Mononuclear cell (primary cell): Measurements from ENCODE around the gene TGM5. TPM values are rescaled to one million over a fixed set of nuclear protein-coding genes. Genes with fewer than 3 reads are reported as not detected.
"Not testable (repeated sequence)": the region's sequence is repeated elsewhere in the genome, so short reads cannot be mapped to it uniquely, and the experiment has no call there.

ENCODE experiments used
- H3K27me3 ChIP-seq: 2 replicates; pipeline ENCODE4 v1.6.0; 2011; ENCODE audit warnings: low read length, control low read depth; ENCODE audit not compliant: insufficient read depth
- H3K4me1 ChIP-seq: 2 replicates; pipeline ENCODE4 v1.5.1; 2011; ENCODE audit warnings: mild to moderate bottlenecking, low read length, control low read depth; ENCODE audit not compliant: insufficient read depth
- H3K4me3 ChIP-seq: 2 replicates; pipeline ENCODE4 v1.5.1; 2011; ENCODE audit warnings: mild to moderate bottlenecking, low read length, moderate library complexity
- H3K9me3 ChIP-seq: 2 replicates; pipeline ENCODE4 v1.5.1; 2011; ENCODE audit warnings: low read depth, mild to moderate bottlenecking, control low read depth, low read length
- total RNA-seq: library from RNA; depleted of rRNA; stranded (reverse); fragments of >200 nt; gene quantifications from one replicate; pipeline ENCODE4 v1.2.3, GENCODE V29; 2012

TGM5 gene
- total RNA-seq, 1 donor: not detected

GRCh38 chr15:43207024-43207423, 59.7 kb downstream of the TGM5 start:
- no peak overlapping the region for H3K4me3 ChIP-seq
- H3K9me3 ChIP-seq: no peaks in the 10 kb centered on the region
- H3K27me3 ChIP-seq: no peaks in the 10 kb centered on the region

GRCh38 chr15:43206054-43206453, 60.7 kb downstream of the TGM5 start:
- Histone ChIP-seq H3K27me3 (no peaks in the 10 kb centered on the region), H3K4me3 (no peak overlapping the region), H3K4me1 (no peaks in the 10 kb centered on the region), H3K9me3 (no peaks in the 10 kb centered on the region)

More at GRCh38 chr15:43207024-43207423, 59.7 kb downstream of the TGM5 start:
- H3K4me1 ChIP-seq: no peaks in the 10 kb centered on the region

GRCh38 chr15:43204016-43204901, 62.5 kb downstream of the TGM5 start:
- Histone ChIP-seq H3K4me3 (no peak overlapping the region), H3K9me3 (no peaks in the 10 kb centered on the region), H3K27me3 (no peaks in the 10 kb centered on the region), H3K4me1 (no peaks in the 10 kb centered on the region)

GRCh38 chr15:43199945-43200488, 66.7 kb downstream of the TGM5 start:
- no peak overlapping the region for H3K4me3 ChIP-seq
- H3K4me1 ChIP-seq: no peaks in the 10 kb centered on the region
- no peaks in the 10 kb centered on the region for H3K27me3 ChIP-seq
- no peaks in the 10 kb centered on the region for H3K9me3 ChIP-seq

GRCh38 chr15:43198992-43199391, 67.7 kb downstream of the TGM5 start:
- H3K27me3 ChIP-seq: no peaks in the 10 kb centered on the region
- H3K4me1 ChIP-seq: no peaks in the 10 kb centered on the region
- H3K9me3 ChIP-seq: no peaks in the 10 kb centered on the region
- H3K4me3 ChIP-seq: no peak overlapping the region

GRCh38 chr15:43198556-43198955, 68.2 kb downstream of the TGM5 start:
- H3K9me3 ChIP-seq, H3K27me3 ChIP-seq, H3K4me1 ChIP-seq, H3K4me3 ChIP-seq: not testable (repeated sequence)

GRCh38 chr15:43197773-43198172, 69.0 kb downstream of the TGM5 start:
- H3K4me3 ChIP-seq, H3K27me3 ChIP-seq, H3K9me3 ChIP-seq, H3K4me1 ChIP-seq: not testable (repeated sequence)

- Histone ChIP-seq H3K27me3 (no peaks in the 10 kb centered on the region), H3K4me1 (no peaks in the 10 kb centered on the region), H3K4me3 (no peak overlapping the region), H3K9me3 (no peaks in the 10 kb centered on the region)
These were observed 69.8 kb downstream of the TGM5 start for GRCh38 chr15:43196760-43197548.

- H3K4me3 ChIP-seq: no peak overlapping the region
- H3K27me3 ChIP-seq: no peaks in the 10 kb centered on the region
- no peaks in the 10 kb centered on the region for H3K4me1 ChIP-seq
- no peaks in the 10 kb centered on the region for H3K9me3 ChIP-seq
These were observed 71.9 kb downstream of the TGM5 start for GRCh38 chr15:43194795-43195194.

GRCh38 chr15:43193710-43194109, 73.0 kb downstream of the TGM5 start:
- H3K9me3 ChIP-seq: no peaks in the 10 kb centered on the region
- no peaks in the 10 kb centered on the region for H3K4me1 ChIP-seq
- no peak overlapping the region for H3K4me3 ChIP-seq
- H3K27me3 ChIP-seq: no peaks in the 10 kb centered on the region

- peaks cover 21% of the 10 kb centered on the region for H3K4me1 ChIP-seq
- H3K4me3 ChIP-seq: no peak overlapping the region
These were observed 76.5 kb downstream of the TGM5 start for GRCh38 chr15:43190178-43190577.

GRCh38 chr15:43189296-43189695, 77.4 kb downstream of the TGM5 start:
- no peaks in the 10 kb centered on the region for H3K9me3 ChIP-seq

More at GRCh38 chr15:43190178-43190577, 76.5 kb downstream of the TGM5 start:
- Histone ChIP-seq H3K9me3 (no peaks in the 10 kb centered on the region), H3K27me3 (no peaks in the 10 kb centered on the region)

GRCh38 chr15:43187544-43188155, 79.1 kb downstream of the TGM5 start:
- Histone ChIP-seq H3K27me3 (no peaks in the 10 kb centered on the region), H3K4me1 (peaks cover 26% of the 10 kb centered on the region), H3K4me3 (no peak overlapping the region), H3K9me3 (no peaks in the 10 kb centered on the region)

More at GRCh38 chr15:43189296-43189695, 77.4 kb downstream of the TGM5 start:
- no peaks in the 10 kb centered on the region for H3K27me3 ChIP-seq
- no peak overlapping the region for H3K4me3 ChIP-seq
- peaks cover 26% of the 10 kb centered on the region for H3K4me1 ChIP-seq

GRCh38 chr15:43186003-43186353, 80.8 kb downstream of the TGM5 start:
- H3K27me3 ChIP-seq: no peaks in the 10 kb centered on the region
- no peaks in the 10 kb centered on the region for H3K9me3 ChIP-seq
- H3K4me3 ChIP-seq: peak overlapping the region; percentile 78
- peaks cover 26% of the 10 kb centered on the region for H3K4me1 ChIP-seq
